ENCODE measurements around the gene TAF1A.

TAF1A gene

DNA sequence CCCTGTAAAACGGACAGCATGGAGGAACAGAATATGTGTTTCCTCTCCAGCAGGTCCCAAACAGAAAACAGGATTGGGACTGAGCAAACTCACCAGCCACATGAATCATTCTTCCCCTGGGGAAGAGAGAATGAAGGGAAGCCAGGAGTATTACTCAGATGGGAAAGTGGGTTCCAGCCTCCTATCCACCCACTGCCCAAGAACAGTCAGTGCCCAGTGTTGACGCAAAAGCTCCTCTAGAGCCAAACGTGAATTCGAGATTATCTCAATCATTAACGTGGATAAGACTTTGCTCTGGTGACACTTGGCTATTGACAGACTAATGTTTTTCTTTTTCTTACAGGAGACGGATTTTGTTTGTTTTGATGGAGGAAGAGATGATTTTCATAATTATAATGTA is 37.5 kb upstream of the TAF1A start:
- TF ChIP-seq FOXP2 (optimal IDR thresholded peaks at IDR 0.05; ENCODE audit: borderline replicate concordance, extremely low read depth, extremely low read length, insufficient read depth), result no peak
- TF ChIP-seq, protein P1, sequence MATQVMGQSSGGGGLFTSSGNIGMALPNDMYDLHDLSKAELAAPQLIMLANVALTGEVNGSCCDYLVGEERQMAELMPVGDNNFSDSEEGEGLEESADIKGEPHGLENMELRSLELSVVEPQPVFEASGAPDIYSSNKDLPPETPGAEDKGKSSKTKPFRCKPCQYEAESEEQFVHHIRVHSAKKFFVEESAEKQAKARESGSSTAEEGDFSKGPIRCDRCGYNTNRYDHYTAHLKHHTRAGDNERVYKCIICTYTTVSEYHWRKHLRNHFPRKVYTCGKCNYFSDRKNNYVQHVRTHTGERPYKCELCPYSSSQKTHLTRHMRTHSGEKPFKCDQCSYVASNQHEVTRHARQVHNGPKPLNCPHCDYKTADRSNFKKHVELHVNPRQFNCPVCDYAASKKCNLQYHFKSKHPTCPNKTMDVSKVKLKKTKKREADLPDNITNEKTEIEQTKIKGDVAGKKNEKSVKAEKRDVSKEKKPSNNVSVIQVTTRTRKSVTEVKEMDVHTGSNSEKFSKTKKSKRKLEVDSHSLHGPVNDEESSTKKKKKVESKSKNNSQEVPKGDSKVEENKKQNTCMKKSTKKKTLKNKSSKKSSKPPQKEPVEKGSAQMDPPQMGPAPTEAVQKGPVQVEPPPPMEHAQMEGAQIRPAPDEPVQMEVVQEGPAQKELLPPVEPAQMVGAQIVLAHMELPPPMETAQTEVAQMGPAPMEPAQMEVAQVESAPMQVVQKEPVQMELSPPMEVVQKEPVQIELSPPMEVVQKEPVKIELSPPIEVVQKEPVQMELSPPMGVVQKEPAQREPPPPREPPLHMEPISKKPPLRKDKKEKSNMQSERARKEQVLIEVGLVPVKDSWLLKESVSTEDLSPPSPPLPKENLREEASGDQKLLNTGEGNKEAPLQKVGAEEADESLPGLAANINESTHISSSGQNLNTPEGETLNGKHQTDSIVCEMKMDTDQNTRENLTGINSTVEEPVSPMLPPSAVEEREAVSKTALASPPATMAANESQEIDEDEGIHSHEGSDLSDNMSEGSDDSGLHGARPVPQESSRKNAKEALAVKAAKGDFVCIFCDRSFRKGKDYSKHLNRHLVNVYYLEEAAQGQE (IDR thresholded peaks at IDR 0.05; ENCODE audit: insufficient read depth in 1 of 2, low read depth in 2 of 2, low read length in 2 of 2), result no peak
- TF ChIP-seq SIN3A (IDR thresholded peaks at IDR 0.05; ENCODE audit: borderline replicate concordance, insufficient read depth, low read length), result no peak
- TF ChIP-seq POLR2AphosphoS5 (IDR thresholded peaks at IDR 0.05; ENCODE audit: low read depth, low read length), result no peak
- no peak for TF ChIP-seq TAF1 (IDR thresholded peaks at IDR 0.05; ENCODE audit: borderline replicate concordance, insufficient read depth, low read length)

DNA sequence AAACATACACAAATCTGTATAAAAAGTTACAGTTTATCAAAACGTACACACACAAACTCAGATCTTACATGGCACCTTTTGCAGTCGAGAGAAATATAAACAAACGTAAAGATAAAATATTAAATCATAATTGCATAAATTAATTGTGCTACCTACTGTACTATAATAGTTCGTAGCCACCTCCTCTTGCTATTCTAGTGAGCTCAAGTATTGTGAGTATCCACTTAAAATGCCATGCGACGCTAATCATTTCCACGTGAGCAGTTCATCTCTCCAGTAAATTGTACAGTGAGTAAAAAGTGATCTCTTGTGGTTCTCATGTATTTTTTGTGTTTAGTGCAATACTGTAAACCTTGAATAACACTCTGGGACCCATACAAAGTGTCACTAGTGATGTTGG is 34.5 kb upstream of the TAF1A start:
- TF ChIP-seq FOXP2 (optimal IDR thresholded peaks at IDR 0.05; ENCODE audit: borderline replicate concordance, extremely low read depth, extremely low read length, insufficient read depth), result no peak
- TF ChIP-seq POLR2AphosphoS5 (IDR thresholded peaks at IDR 0.05; ENCODE audit: low read depth, low read length), result no peak
- TF ChIP-seq, protein P1 (IDR thresholded peaks at IDR 0.05; ENCODE audit: insufficient read depth in 1 of 2, low read depth in 2 of 2, low read length in 2 of 2), result no peak
- TF ChIP-seq TAF1 (IDR thresholded peaks at IDR 0.05; ENCODE audit: borderline replicate concordance, insufficient read depth, low read length), result no peak
- no peak for TF ChIP-seq SIN3A (IDR thresholded peaks at IDR 0.05; ENCODE audit: borderline replicate concordance, insufficient read depth, low read length)

DNA sequence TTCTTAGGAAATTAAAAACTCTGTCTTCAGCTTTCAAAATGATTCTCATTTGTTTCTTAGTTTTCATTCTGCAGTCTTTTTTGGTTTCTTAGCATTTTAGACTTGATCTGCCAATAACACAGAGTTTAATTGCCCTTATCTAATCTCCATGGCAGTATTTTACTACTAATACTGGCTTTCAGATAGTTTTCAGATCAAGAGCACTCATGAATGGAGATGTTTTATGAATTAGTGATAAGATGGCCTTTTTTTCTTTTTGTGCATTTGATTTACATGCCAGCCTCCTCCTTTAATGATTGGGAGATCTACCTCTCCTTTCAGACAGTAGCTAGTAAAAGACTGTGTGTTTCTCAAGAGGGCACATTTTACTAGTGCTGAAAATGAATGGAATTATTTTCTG is 33.7 kb upstream of the TAF1A start:
- TF ChIP-seq TAF1 (IDR thresholded peaks at IDR 0.05; ENCODE audit: borderline replicate concordance, insufficient read depth, low read length), result no peak

DNA sequence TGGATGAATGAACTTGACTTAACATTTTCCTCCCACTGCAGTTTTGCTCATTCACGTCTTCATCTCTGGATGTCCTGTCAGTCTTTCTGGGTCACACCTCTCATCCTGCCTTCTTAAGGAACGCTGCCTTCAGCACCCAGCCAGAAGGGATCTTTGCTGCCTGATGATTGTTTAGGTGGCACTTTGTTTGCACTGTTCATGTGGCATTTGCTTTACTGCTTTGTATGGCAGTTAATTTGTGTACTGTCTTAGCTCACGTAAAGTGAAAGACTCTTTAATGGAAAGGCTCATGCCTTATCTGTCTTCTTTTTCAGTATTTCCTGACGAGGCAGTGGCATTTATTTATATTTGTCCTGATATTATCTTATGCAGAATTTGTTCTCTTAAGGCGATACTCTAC is 33.0 kb upstream of the TAF1A start:
- TF ChIP-seq, protein P1 (IDR thresholded peaks at IDR 0.05; ENCODE audit: insufficient read depth in 1 of 2, low read depth in 2 of 2, low read length in 2 of 2), result no peak
- TF ChIP-seq TAF1 (IDR thresholded peaks at IDR 0.05; ENCODE audit: borderline replicate concordance, insufficient read depth, low read length) (no peak), SIN3A (IDR thresholded peaks at IDR 0.05; ENCODE audit: borderline replicate concordance, insufficient read depth, low read length) (no peak), POLR2AphosphoS5 (IDR thresholded peaks at IDR 0.05; ENCODE audit: low read depth, low read length) (no peak), FOXP2 (optimal IDR thresholded peaks at IDR 0.05; ENCODE audit: borderline replicate concordance, extremely low read depth, extremely low read length, insufficient read depth) (no peak)

DNA sequence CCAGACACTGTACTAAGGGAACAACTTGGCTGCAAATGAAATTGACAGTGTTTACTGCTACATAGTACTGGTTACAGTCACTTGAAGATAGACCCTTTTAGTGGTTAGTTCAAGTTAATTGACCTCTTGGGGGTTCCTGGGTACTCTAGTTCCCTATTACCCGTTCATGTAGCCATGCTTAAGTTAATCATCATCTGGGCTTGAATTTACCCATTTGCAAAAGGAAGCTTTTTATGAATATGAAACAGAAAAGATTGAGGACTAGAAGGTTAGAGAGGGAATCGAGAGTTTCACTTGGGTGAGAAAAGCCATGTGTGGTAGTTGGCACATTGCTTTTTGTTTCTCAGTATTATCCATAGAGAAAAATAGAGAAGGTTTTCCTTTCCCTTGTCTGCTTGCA is 30.8 kb upstream of the TAF1A start:
- TF ChIP-seq, protein P1 (IDR thresholded peaks at IDR 0.05; ENCODE audit: insufficient read depth in 1 of 2, low read depth in 2 of 2, low read length in 2 of 2), result no peak

Measured in PFSK-1 (cell line).